ENCODE data around the gene PSMD2.

PSMD2 gene

DNA sequence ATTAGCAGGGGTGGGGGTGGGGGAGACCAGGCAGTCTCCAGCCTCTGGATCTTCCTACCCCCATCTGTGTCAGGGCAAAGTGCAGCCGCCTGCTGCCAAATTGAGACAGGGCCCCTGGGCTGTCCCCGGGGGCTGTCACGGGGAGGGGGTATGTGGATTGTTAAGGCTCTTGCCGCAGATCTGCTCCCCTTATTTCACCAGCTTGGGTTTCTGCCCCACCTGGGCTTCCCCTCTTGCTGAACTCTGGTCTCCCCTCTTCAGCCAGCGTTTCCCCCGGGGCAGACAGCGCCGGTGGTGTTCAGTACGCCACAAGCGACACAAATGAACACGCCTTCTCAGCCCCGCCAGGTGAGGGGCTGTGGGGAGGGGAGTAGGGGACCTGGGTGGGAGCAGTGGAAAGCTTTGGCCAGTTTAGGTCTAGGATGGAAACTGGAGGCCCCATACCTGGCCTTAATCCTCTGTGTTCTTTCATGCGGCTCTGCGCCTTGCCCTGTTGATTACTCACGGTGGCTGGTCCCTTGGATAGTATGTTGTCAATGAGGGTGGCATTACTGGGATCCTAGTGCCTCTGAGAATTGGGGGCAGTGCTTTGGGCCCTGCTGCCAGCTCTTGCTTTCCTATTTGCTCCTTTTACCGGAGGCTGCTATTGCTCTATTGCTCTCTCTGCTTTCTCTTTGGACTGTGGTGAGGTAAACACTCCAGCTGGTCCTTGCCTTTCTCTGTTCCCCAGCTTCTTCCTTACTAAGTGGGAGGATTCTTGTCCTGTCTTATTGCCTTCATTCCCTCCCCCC lies 17.0 kb downstream of the PSMD2 start:
- no peak for DNase-seq
- no peak for TF ChIP-seq GATA1 (IDR thresholded peaks at IDR 0.05; ENCODE audit: low read depth, low read length)
- no peak for TF ChIP-seq POLR2A (IDR thresholded peaks at IDR 0.05; ENCODE audit: low read length)

DNA sequence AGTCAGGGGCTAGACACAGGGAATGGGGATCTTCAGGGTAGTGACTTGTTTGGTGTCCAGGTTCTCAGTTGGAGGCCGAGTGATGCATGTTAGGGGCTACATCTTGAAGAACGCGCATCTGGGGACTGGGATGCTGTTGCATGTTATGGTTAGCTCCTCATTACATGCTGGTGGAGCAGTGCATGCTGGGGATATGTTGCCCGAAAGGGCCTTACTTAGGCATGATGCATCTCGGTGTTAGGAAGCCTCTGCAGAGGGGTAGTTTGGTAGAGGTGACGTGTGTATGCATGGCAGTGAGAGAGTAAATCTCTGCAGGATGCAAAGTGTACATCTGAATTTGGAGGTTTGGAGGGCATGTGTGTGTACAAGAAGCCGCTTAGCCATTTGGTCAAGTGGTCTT lies 17.8 kb downstream of the PSMD2 start:
- TF ChIP-seq POLR2A (IDR thresholded peaks at IDR 0.05; ENCODE audit: low read length) (no peak), GATA1 (IDR thresholded peaks at IDR 0.05; ENCODE audit: low read depth, low read length) (no peak)
- DNase-seq, result no peak

DNA sequence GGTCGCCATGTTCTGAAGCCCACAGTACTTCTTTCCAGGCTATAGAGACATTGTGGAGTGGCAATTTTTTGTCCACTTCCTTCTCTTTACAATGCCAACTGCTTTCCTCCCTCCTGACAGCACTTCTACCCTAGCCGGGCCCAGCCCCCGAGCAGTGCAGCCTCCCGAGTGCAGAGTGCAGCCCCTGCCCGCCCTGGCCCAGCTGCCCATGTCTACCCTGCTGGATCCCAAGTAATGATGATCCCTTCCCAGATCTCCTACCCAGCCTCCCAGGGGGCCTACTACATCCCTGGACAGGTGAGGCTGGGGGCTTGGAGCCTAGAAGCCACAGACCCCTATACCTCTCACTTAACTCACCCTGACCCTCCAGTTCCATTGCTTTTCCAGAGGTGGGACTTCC lies 18.2 kb downstream of the PSMD2 start:
- DNase-seq, result no peak
- TF ChIP-seq GATA1 (IDR thresholded peaks at IDR 0.05; ENCODE audit: low read depth, low read length), result no peak
- no peak for TF ChIP-seq POLR2A (IDR thresholded peaks at IDR 0.05; ENCODE audit: low read length)

- TF ChIP-seq GATA1 (IDR thresholded peaks at IDR 0.05; ENCODE audit: low read depth, low read length) (no peak), POLR2A (IDR thresholded peaks at IDR 0.05; ENCODE audit: low read length) (no peak)
- peak; percentile 93 to 95 for DNase-seq
Measured at GRCh38 chr3:184320104-184320445, 21.0 kb downstream of the PSMD2 start.

DNA sequence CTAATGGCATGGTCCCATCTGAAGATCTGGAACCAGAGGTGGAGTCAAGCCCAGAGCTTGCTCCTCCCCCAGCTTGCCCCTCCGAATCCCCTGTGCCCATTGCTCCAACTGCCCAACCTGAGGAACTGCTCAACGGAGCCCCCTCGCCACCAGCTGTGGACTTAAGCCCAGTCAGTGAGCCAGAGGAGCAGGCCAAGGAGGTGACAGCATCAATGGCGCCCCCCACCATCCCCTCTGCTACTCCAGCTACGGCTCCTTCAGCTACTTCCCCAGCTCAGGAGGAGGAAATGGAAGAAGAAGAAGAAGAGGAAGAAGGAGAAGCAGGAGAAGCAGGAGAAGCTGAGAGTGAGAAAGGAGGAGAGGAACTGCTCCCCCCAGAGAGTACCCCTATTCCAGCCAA lies 22.6 kb downstream of the PSMD2 start:
- no peak for DNase-seq
- TF ChIP-seq POLR2A (IDR thresholded peaks at IDR 0.05; ENCODE audit: low read length) (no peak), GATA1 (IDR thresholded peaks at IDR 0.05; ENCODE audit: low read depth, low read length) (no peak)

DNA sequence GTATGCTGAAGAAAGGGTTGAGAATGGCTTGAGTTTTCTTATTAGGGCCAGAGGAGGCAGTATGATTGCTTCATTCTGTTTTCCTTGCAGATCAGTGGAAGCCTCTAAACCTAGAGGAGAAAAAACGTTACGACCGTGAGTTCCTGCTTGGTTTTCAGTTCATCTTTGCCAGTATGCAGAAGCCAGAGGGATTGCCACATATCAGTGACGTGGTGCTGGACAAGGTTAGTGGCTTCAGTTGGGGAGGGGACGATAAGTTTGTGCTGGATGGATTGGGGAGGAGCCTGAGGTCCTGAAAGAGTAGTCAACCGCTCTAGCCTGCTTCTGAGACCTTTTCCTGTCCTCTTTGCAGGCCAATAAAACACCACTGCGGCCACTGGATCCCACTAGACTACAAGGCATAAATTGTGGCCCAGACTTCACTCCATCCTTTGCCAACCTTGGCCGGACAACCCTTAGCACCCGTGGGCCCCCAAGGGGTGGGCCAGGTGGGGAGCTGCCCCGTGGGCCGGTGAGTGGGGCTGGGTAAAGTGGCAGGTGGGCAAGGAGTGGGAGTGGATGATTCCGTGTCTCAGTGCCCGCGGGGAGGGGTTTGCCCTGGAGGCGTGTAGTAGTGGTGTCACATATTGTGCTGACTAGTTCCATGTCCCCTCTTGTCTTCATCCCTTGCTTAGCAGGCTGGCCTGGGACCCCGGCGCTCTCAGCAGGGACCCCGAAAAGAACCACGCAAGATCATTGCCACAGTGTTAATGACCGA lies 23.9 kb downstream of the PSMD2 start:
- TF ChIP-seq GATA1 (IDR thresholded peaks at IDR 0.05; ENCODE audit: low read depth, low read length) (no peak), POLR2A (IDR thresholded peaks at IDR 0.05; ENCODE audit: low read length) (no peak)
- DNase-seq, result no peak

GRCh38 chr3:184323696-184324095 lies 24.7 kb downstream of the PSMD2 start:
- no peak for DNase-seq
- TF ChIP-seq GATA1 (IDR thresholded peaks at IDR 0.05; ENCODE audit: low read depth, low read length), result no peak

DNA sequence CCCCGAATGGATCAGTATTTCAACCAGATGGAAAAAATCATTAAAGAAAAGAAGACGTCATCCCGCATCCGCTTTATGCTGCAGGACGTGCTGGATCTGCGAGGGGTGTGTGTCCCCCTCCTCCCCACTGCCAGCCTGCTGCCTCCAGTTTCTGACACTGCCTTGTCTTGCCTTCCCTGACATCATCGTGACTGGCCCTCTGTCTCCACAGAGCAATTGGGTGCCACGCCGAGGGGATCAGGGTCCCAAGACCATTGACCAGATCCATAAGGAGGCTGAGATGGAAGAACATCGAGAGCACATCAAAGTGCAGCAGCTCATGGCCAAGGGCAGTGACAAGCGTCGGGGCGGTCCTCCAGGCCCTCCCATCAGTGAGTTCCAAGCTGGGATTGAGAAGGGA lies 26.2 kb downstream of the PSMD2 start:
- DNase-seq, result no peak

GRCh38 chr3:184325715-184326369 lies 26.8 kb downstream of the PSMD2 start:
- DNase-seq, result no peak
- TF ChIP-seq GATA1 (IDR thresholded peaks at IDR 0.05; ENCODE audit: low read depth, low read length) (no peak), POLR2A (IDR thresholded peaks at IDR 0.05; ENCODE audit: low read length) (no peak)

More for the DNA sequence above, 26.2 kb downstream of the PSMD2 start:
- TF ChIP-seq POLR2A (IDR thresholded peaks at IDR 0.05; ENCODE audit: low read length) (no peak), GATA1 (IDR thresholded peaks at IDR 0.05; ENCODE audit: low read depth, low read length) (no peak)

- no peak for DNase-seq
- no peak for TF ChIP-seq POLR2A (IDR thresholded peaks at IDR 0.05; ENCODE audit: low read length)
- TF ChIP-seq GATA1 (IDR thresholded peaks at IDR 0.05; ENCODE audit: low read depth, low read length), result no peak
Measured at GRCh38 chr3:184327171-184327570, 28.1 kb downstream of the PSMD2 start.

DNA sequence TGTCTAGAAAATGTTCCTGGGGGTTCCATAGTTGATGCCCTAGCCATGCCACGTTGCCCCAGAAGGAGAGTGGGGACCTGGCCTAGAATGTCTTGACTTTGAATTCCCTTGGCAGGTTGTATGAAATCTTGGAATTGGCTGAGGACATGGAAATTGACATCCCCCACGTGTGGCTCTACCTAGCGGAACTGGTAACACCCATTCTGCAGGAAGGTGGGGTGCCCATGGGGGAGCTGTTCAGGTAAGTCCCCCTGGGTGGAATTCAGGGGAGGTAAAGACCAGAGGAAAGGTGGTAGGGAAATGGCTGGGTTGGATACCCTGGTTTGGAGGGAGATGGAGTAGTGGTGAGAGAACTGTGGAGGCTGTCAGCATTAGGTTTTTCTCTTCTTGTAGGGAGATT lies 29.5 kb downstream of the PSMD2 start:
- no peak for DNase-seq
- TF ChIP-seq POLR2A (IDR thresholded peaks at IDR 0.05; ENCODE audit: low read length) (no peak), GATA1 (IDR thresholded peaks at IDR 0.05; ENCODE audit: low read depth, low read length) (no peak)

- no peak for DNase-seq
- TF ChIP-seq POLR2A (IDR thresholded peaks at IDR 0.05; ENCODE audit: low read length) (no peak), GATA1 (IDR thresholded peaks at IDR 0.05; ENCODE audit: low read depth, low read length) (no peak)
Measured at GRCh38 chr3:184332370-184333090, 33.5 kb downstream of the PSMD2 start.

DNA sequence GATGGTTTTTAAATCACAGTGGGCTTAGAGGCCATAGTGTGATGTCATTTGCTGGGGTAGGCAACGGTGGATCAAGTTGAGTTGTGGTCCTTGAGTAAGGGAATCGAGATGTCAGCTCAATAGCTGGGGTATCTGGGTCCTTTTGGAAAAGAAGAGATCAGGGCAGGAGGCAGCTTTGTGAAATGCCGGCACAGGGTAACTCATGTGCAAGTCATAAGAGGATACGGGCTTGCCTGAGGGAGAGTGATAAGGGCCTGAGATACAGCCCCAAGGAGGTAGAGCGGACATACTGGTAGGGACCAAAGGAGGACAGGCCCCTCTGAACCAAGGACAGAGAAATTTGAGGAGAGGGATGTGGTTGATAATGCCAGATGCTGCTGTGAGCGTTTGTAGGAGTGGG lies 34.1 kb downstream of the PSMD2 start:
- no peak for TF ChIP-seq POLR2A (IDR thresholded peaks at IDR 0.05; ENCODE audit: low read length)
- no peak for TF ChIP-seq GATA1 (IDR thresholded peaks at IDR 0.05; ENCODE audit: low read depth, low read length)
- DNase-seq, result peak; percentile 77 to 80

DNA sequence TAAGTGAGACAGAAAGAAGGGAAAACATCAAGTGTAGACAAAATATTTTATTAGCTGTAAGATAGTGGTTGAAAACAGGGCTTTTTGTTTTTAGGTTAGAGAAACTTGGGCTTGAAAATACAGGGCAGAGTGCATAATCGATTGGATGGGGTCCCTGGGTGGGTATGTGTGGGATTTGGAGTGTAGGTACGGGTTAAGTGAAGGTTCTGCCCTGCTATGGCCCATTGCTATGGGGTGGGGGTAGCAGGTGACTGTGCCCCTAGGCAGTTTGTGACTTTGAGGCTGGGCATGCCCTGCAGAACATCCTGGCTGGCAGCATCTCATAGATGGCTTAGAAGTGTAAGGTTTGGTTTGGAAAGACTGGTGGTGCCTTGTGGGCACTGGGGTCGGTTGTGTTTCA lies 34.7 kb downstream of the PSMD2 start:
- TF ChIP-seq POLR2A (IDR thresholded peaks at IDR 0.05; ENCODE audit: low read length) (no peak), GATA1 (IDR thresholded peaks at IDR 0.05; ENCODE audit: low read depth, low read length) (no peak)
- no peak for DNase-seq
